AG09309 (cell line): Measurements from ENCODE around the gene AURKB.
A peak's percentile ranks its signal among the peaks of the same experiment; 100 is the strongest.
"Not testable (repeated sequence)": the region's sequence is repeated elsewhere in the genome, so short reads cannot be mapped to it uniquely, and the experiment has no call there.

ENCODE experiments used
- DNase-seq: peaks from one replicate; pipeline ENCODE4 v3.0.0-alpha.2; 2010; ENCODE audit warnings: low read depth
- H3K4me3 ChIP-seq: 2 replicates; pipeline ENCODE4 v1.5.1; 2011; ENCODE audit warnings: mild to moderate bottlenecking, low read depth, low read length, moderate library complexity; ENCODE audit not compliant: control insufficient read depth
- CTCF ChIP-seq: IDR thresholded peaks from 2 replicates; pipeline ENCODE4 v1.5.1; 2011; ENCODE audit warnings: mild to moderate bottlenecking, low read depth, low read length, inconsistent platforms; ENCODE audit not compliant: insufficient read depth, control insufficient read depth; ENCODE audit errors: missing control alignments

The AURKB gene

GRCh38 chr17:8224891-8225812 lies 14.8 kb upstream of the AURKB start:
- H3K4me3 ChIP-seq: no peak overlapping the region
- TF ChIP-seq CTCF: no peak
- no peak for DNase-seq

GRCh38 chr17:8223356-8224126 lies 13.2 kb upstream of the AURKB start:
- peak; percentile 19 for TF ChIP-seq CTCF
- peak overlapping the region; percentile 72 for H3K4me3 ChIP-seq
- no peak for DNase-seq

- DNase-seq: peak; percentile 77
- H3K4me3 ChIP-seq: peak overlapping the region; percentile 72
- TF ChIP-seq CTCF: no peak
Measured at GRCh38 chr17:8222630-8223355, 12.4 kb upstream of the AURKB start.

GRCh38 chr17:8222380-8222629 lies 11.9 kb upstream of the AURKB start:
- peak overlapping the region; percentile 72 for H3K4me3 ChIP-seq
- TF ChIP-seq CTCF: no peak
- no peak for DNase-seq

- peak overlapping the region; percentile 72 for H3K4me3 ChIP-seq
- DNase-seq: peak; percentile 67
- TF ChIP-seq CTCF: no peak
Measured at GRCh38 chr17:8221663-8222379, 11.4 kb upstream of the AURKB start.

GRCh38 chr17:8220783-8221662 lies 10.6 kb upstream of the AURKB start:
- no peak for TF ChIP-seq CTCF
- peak overlapping the region; percentile 65 for H3K4me3 ChIP-seq
- DNase-seq: peak; percentile 80

- H3K4me3 ChIP-seq, DNase-seq: not testable (repeated sequence)
Measured at GRCh38 chr17:8214000-8214399, 3.6 kb upstream of the AURKB start.
